ENCODE data around the gene DIPK1B.

DIPK1B gene

DNA sequence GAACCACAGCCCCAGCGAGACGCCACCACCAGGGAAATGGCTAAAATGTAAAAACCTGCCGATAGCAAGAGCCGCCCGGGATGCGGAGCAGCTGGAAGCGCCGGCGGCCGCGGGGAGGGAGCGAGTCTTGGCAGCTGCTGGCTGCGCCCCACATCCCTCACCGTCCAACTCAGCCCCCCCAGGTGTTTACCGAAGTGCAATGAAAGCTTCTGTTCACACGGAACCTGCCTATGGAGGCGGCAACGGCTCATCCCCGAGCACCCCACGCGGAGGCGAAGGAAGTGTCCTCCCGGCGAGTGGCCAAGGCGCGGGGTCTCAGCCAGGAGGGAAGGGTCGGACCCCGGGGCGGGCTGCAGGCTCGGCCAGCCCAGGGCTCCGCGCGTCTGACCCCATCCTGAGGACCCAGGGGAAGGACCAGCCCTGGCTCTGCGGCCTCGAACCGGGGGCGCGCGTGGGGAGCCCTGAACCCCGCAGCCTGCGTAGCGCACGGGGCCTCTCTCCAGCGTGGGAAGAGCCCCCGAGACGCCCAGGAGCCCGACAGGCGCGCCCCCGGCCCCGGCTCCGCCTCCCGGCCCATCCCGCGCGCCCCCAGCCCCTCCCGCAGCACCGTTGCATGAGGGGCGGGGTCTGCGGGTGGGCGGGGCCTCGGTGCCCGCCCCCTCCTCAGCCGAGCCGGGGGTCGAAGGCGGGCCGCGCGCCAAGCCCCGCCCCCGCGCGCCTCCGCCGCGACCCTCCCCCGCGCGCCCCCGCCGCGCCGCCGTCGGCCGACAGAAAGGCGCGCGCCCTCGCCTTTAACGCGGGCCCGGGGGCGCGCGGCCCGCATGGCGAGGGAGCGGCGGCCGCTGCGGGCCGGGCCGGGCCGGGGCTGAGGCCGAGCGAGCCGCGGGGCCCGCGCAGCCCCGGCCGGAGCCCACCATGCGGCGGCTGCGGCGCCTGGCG, at the start of gene DIPK1B:
Gene DIPK1B (plus strand): TSS at position 822 of the 939 bp plus-strand sequence. CDS start 94 bp downstream, at position 916.
- no peak within 1 kb of the TSS for H3K4me3 ChIP-seq (ENCODE audit: low read length)
- H3K4me1 ChIP-seq (ENCODE audit: control insufficient read depth, insufficient read depth, low read length), result peaks cover 6% of the 10 kb centered on the region
- no peak within 1 kb of the TSS for H3K9ac ChIP-seq (ENCODE audit: low read length)
- H3K36me3 ChIP-seq (ENCODE audit: control insufficient read depth, insufficient read depth, low read length), result no peaks in the 10 kb centered on the region
- no peaks in the 10 kb centered on the region for H3K9me3 ChIP-seq (ENCODE audit: control insufficient read depth, low read length)
- H3K27me3 ChIP-seq (ENCODE audit: control insufficient read depth, insufficient read depth, low read length), result peaks cover 41% of the 10 kb centered on the region

DNA sequence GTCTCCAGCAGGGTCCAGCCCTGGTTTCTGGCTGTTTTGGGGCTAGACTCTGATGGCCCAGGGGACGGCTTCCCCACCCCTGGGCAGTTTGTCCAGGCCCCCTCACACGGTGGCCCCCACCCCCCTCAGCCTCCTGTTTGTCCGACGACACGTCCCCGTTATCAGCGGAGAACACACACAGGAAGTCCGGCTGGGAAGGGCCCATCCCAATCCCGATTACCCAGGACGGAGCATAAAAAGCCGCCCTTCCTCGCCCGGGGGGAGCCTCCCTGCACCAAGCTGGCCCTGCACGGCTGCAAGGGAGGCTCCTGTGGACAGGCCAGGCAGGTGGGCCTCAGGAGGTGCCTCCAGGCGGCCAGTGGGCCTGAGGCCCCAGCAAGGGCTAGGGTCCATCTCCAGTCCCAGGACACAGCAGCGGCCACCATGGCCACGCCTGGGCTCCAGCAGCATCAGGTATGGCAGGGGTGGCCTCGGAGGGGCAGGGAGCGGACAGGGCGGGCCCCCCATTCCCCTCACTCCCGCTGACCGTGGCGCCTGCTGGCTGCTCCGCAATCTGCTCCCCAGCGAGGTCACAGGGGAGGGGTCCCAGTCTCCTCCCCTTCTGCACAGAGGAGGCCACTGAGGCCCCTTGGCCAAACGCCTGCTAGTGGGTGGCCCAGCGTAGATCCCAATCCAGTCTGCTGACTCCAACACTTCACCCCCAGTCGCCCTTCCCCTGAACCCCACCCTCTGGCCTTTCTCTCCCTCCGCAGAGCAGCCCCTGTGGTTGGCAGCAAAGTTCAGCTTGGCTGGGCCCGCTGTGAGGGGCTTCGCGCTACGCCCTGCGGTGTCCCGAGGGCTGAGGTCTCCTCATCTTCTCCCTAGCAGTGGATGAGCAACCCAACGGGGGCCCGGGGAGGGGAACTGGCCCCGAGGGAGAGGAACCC, 49.5 kb upstream of the DIPK1B start, which contains the start of gene EGFL7:
Gene EGFL7 (plus strand): TSS at position 261 of the 926 bp plus-strand sequence. CDS start 5,367 bp downstream, outside the sequence.
- Histone ChIP-seq H3K4me1 (ENCODE audit: control insufficient read depth, insufficient read depth, low read length) (peaks cover 4% of the 10 kb centered on the region), H3K27me3 (ENCODE audit: control insufficient read depth, insufficient read depth, low read length) (peaks cover 58% of the 10 kb centered on the region), H3K36me3 (ENCODE audit: control insufficient read depth, insufficient read depth, low read length) (no peaks in the 10 kb centered on the region), H3K4me3 (ENCODE audit: low read length) (no peak within 1 kb of the TSS), H3K9ac (ENCODE audit: low read length) (no peak within 1 kb of the TSS), H3K9me3 (ENCODE audit: control insufficient read depth, low read length) (no peaks in the 10 kb centered on the region)

DNA sequence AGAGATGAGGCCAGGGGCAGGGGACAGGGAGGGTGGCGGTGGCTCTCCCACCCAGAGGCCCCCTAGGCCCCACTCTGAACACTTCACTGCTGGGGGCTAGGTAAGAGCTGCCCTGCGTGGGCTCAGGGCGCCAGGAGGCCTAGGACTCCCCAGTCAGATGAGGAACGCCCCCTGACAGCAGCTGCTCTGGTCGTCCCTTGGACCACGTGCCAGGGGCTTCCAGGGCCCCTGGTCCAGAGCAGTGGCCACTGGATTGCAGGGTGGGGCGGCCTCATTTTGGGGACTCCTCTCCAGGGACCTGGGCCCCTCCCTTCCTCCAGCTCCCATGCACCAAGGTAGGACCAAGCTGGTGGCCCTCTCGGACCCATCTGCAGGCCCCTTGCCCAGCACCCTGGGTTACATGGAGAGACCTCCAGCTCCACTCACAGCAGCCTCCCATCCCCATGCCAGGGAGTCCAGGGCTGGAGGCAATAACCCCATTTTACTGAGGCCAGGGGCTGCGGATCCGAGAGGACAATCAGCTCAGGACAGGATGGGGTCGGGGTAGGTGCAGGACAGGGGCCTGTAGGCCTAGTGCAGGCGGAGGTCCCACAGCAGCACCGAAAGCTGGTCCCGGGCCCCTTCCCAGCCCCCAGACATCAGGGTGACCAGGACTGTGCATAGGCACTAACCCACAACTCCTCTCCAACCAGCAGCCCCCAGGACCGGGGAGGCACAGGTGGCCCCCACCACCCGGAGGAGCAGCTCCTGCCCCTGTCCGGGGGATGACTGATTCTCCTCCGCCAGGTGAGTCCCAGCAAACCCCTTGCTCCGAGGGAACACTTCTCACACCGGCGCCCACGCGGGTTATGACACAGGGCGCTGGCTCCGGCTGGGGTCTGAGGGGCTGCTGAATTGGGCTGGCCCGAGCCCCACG, 48.1 kb upstream of the DIPK1B start:
- Histone ChIP-seq H3K4me3 (ENCODE audit: low read length) (no peak overlapping the region), H3K9ac (ENCODE audit: low read length) (no peak overlapping the region), H3K4me1 (ENCODE audit: control insufficient read depth, insufficient read depth, low read length) (peaks cover 4% of the 10 kb centered on the region), H3K9me3 (ENCODE audit: control insufficient read depth, low read length) (no peaks in the 10 kb centered on the region), H3K36me3 (ENCODE audit: control insufficient read depth, insufficient read depth, low read length) (no peaks in the 10 kb centered on the region), H3K27me3 (ENCODE audit: control insufficient read depth, insufficient read depth, low read length) (peaks cover 53% of the 10 kb centered on the region)

DNA sequence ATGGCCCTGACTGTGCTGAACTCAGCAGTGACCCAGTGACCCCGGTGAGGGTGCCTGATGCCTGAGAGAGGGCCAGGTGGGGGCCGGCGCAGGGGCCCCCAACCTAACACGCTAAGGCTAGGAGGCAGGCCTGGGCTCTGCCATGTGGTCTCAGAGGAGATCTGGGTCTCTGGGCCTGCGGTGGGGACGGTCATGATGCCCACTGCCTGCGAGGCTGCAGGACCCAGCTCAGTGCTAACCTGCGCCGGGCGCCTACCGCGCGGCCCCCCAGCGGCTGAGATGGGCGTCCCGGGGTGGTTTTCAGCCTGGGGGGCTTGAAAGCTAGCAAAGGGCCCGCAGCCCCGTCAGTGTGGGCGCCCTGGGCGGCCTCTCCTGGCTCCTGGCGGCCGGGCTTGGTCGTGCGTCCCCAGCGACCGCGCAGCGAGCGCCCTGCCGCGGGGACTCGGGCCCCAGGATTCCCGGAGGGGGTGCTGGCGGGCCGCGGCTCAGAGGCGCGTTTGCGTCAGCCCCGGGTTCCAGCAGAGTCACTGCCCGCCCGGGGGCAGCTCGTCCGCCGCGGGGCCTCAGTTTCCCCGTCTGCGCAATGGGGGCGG, 47.2 kb upstream of the DIPK1B start:
- Histone ChIP-seq H3K27me3 (ENCODE audit: control insufficient read depth, insufficient read depth, low read length) (peaks cover 62% of the 10 kb centered on the region), H3K9me3 (ENCODE audit: control insufficient read depth, low read length) (no peaks in the 10 kb centered on the region), H3K9ac (ENCODE audit: low read length) (no peak overlapping the region), H3K4me3 (ENCODE audit: low read length) (no peak overlapping the region), H3K36me3 (ENCODE audit: control insufficient read depth, insufficient read depth, low read length) (no peaks in the 10 kb centered on the region), H3K4me1 (ENCODE audit: control insufficient read depth, insufficient read depth, low read length) (peaks cover 4% of the 10 kb centered on the region)

- H3K4me3 ChIP-seq (ENCODE audit: low read length), result no peak overlapping the region
- no peaks in the 10 kb centered on the region for H3K36me3 ChIP-seq (ENCODE audit: control insufficient read depth, insufficient read depth, low read length)
- H3K9me3 ChIP-seq (ENCODE audit: control insufficient read depth, low read length), result no peaks in the 10 kb centered on the region
- peaks cover 69% of the 10 kb centered on the region for H3K27me3 ChIP-seq (ENCODE audit: control insufficient read depth, insufficient read depth, low read length)
- H3K4me1 ChIP-seq (ENCODE audit: control insufficient read depth, insufficient read depth, low read length), result peaks cover 4% of the 10 kb centered on the region
- no peak overlapping the region for H3K9ac ChIP-seq (ENCODE audit: low read length)
These were observed 46.5 kb upstream of the DIPK1B start for GRCh38 chr9:136665704-136666371.

DNA sequence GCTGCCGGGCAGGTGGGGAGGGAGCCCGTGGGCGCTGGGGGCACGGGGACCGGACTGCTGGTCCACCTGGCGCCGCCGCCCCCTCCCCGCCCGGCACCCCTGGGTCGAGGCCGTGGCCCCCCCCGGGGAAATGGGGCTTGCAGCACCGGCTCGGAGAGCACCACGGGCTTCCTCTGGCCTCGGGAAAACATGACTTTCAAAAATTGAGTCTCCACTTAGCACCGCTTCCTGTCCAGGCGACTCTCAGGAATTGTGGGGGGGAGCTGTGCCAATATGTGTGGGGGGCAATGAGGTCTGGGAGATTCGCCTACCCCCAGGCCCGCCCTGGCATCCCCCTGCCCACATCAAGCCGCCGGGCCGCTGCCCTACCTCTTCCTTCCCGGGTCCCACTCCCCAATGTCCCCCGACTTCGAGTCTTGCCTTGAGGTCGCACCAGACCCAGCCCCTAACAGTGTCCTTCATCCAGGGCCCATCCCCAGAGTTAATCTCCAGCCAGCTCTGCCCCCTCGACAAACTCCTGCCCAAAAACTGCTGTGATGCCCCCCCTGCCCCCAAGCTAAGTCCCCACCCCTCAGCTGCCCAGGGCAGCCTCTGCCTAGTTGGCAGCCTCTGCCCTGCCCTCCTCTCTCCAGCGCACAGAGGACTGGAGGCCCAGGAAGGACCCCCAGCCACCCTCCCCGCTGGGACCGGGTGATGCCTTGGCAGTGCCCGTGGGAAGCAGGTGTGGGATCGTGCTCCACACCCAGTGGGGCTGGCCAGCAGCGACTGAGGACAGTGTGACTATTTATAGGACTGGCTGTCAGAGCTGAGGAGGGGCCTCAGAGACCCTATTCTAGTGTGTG, 45.8 kb upstream of the DIPK1B start:
- peaks cover 72% of the 10 kb centered on the region for H3K27me3 ChIP-seq (ENCODE audit: control insufficient read depth, insufficient read depth, low read length)
- no peaks in the 10 kb centered on the region for H3K9me3 ChIP-seq (ENCODE audit: control insufficient read depth, low read length)
- H3K4me3 ChIP-seq (ENCODE audit: low read length), result no peak overlapping the region
- H3K9ac ChIP-seq (ENCODE audit: low read length), result no peak overlapping the region
- peaks cover 7% of the 10 kb centered on the region for H3K4me1 ChIP-seq (ENCODE audit: control insufficient read depth, insufficient read depth, low read length)
- H3K36me3 ChIP-seq (ENCODE audit: control insufficient read depth, insufficient read depth, low read length), result no peaks in the 10 kb centered on the region

- Histone ChIP-seq H3K36me3 (ENCODE audit: control insufficient read depth, insufficient read depth, low read length) (no peaks in the 10 kb centered on the region), H3K9me3 (ENCODE audit: control insufficient read depth, low read length) (no peaks in the 10 kb centered on the region), H3K4me1 (ENCODE audit: control insufficient read depth, insufficient read depth, low read length) (peaks cover 10% of the 10 kb centered on the region), H3K9ac (ENCODE audit: low read length) (no peak overlapping the region), H3K4me3 (ENCODE audit: low read length) (no peak overlapping the region), H3K27me3 (ENCODE audit: control insufficient read depth, insufficient read depth, low read length) (peaks cover 69% of the 10 kb centered on the region)
These were observed 45.0 kb upstream of the DIPK1B start for GRCh38 chr9:136667214-136667939.

- Histone ChIP-seq H3K9me3 (ENCODE audit: control insufficient read depth, low read length) (no peaks in the 10 kb centered on the region), H3K27me3 (ENCODE audit: control insufficient read depth, insufficient read depth, low read length) (peaks cover 62% of the 10 kb centered on the region), H3K4me3 (ENCODE audit: low read length) (no peak overlapping the region), H3K36me3 (ENCODE audit: control insufficient read depth, insufficient read depth, low read length) (no peaks in the 10 kb centered on the region), H3K9ac (ENCODE audit: low read length) (no peak overlapping the region), H3K4me1 (ENCODE audit: control insufficient read depth, insufficient read depth, low read length) (peaks cover 10% of the 10 kb centered on the region)
These were observed 44.2 kb upstream of the DIPK1B start for GRCh38 chr9:136667940-136668760.

Measured in mucosa of stomach (tissue), 1 donor.